HepG2 (cell line): ENCODE data around the gene NFE2L1. TPM values are rescaled to one million over a fixed set of nuclear protein-coding genes. Genes with fewer than 3 reads are reported as not detected.

Experiments used
- CENPT ChIP-seq: sonication (generic); formaldehyde crosslinking; IDR thresholded peaks from 2 replicates; pipeline ENCODE4 v1.8.0; 2022; ENCODE audit warnings: low read depth, mild to moderate bottlenecking, moderate library complexity, missing genetic modification reagents
- CTCF ChIP-seq: sonication (generic); formaldehyde crosslinking; IDR thresholded peaks from 2 replicates; pipeline ENCODE4 v1.5.0; 2020; ENCODE audit warnings: mild to moderate bottlenecking, missing genetic modification reagents, moderate library complexity
- GRHL1 ChIP-seq: sonication (generic); formaldehyde crosslinking; conservative IDR thresholded peaks from 2 replicates; pipeline ENCODE4 v1.8.0; 2022; ENCODE audit warnings: missing genetic modification reagents
- KDM2A ChIP-seq: sonication (generic); formaldehyde crosslinking; IDR thresholded peaks from 2 replicates; pipeline ENCODE4 v1.4.0; 2020; ENCODE audit warnings: low read depth, missing genetic modification reagents, borderline replicate concordance
- KDM5A ChIP-seq: fragments of 200-600 bp; sonication (generic); IDR thresholded peaks from 2 replicates; pipeline ENCODE4 v1.7.0; 2018; ENCODE audit warnings: antibody characterized with exemption, mild to moderate bottlenecking, low read length, borderline replicate concordance
- MXD4 ChIP-seq: IDR thresholded peaks from 2 replicates; pipeline ENCODE4 v1.6.1; 2016; ENCODE audit warnings: mild to moderate bottlenecking, missing biosample characterization, missing genetic modification reagents
- NFE2L2 ChIP-seq: fragments of 150-350 bp; IDR thresholded peaks from 2 replicates; pipeline ENCODE4 v1.6.1; 2014; ENCODE audit warnings: low read length
- PHF21A ChIP-seq: sonication (generic); formaldehyde crosslinking; IDR thresholded peaks from 2 replicates; pipeline ENCODE4 v1.5.0; 2020; ENCODE audit warnings: mild to moderate bottlenecking, missing genetic modification reagents
- RBAK ChIP-seq: sonication (generic); formaldehyde crosslinking; IDR thresholded peaks from 2 replicates; pipeline ENCODE4 v1.5.1; 2020; ENCODE audit warnings: mild to moderate bottlenecking, missing genetic modification reagents
- SOX5 ChIP-seq: IDR thresholded peaks from 2 replicates; pipeline ENCODE4 v1.6.1; 2016; ENCODE audit warnings: borderline replicate concordance
- SPEN ChIP-seq: sonication (generic); formaldehyde crosslinking; IDR thresholded peaks from 2 replicates; pipeline ENCODE4 v1.5.1; 2020; ENCODE audit warnings: low read depth, mild to moderate bottlenecking, missing genetic modification reagents
- TFAP4 ChIP-seq: sonication (generic); IDR thresholded peaks from 2 replicates; pipeline ENCODE4 v1.6.1; 2016; ENCODE audit warnings: low read depth, borderline replicate concordance
- TMF1 ChIP-seq: sonication (generic); formaldehyde crosslinking; IDR thresholded peaks from 2 replicates; pipeline ENCODE4 v1.8.1; 2022; ENCODE audit warnings: low read depth, missing genetic modification reagents
- TRAFD1 ChIP-seq: sonication (generic); formaldehyde crosslinking; IDR thresholded peaks from 2 replicates; pipeline ENCODE4 v1.5.1; 2020; ENCODE audit warnings: missing genetic modification reagents, mild to moderate bottlenecking, borderline replicate concordance
- TRIM22 ChIP-seq: fragments of 450-650 bp; IDR thresholded peaks from 2 replicates; pipeline ENCODE4 v1.6.1; 2017
- ZNF207 ChIP-seq: fragments of 450-650 bp; IDR thresholded peaks from 2 replicates; pipeline ENCODE4 v1.6.1; 2016; ENCODE audit warnings: antibody characterized with exemption, borderline replicate concordance
- polyA plus RNA-seq, 8 experiments: library from polyadenylated mRNA; depleted of rRNA in 3 of 8; stranded (reverse) in 7 of 8; unstranded in 1 of 8; fragments of >200 nt; fragmentation: Illumina TruSeq in 4 of 8; extraction: Trizol in 4 of 8; gene quantifications; 2 replicates each; pipeline versions ENCODE4 v1.2.1 to v1.2.3, GENCODE V29; 2011 to 2016; ENCODE audit warnings: low read depth in 4 of 8, missing spikeins in 1 of 8, mixed read lengths in 1 of 8; ENCODE audit not compliant: insufficient read depth in 1 of 8
- total RNA-seq, 5 experiments: library from RNA; depleted of rRNA; stranded (reverse); fragments of >200 nt; fragmentation: Illumina TruSeq; extraction: Trizol; gene quantifications; 2 replicates each; pipeline ENCODE4 v1.2.3, GENCODE V29; 2016; ENCODE audit warnings: low read depth in 1 of 5

The NFE2L1 gene
- total and polyA plus RNA-seq, 2 of the 13 experiments (the other 11 are each of a cell fraction or from before 2014, with no cell fraction given): 67.0 to 234 TPM

- TF ChIP-seq CTCF (CRISPR knock-in tag) (peak; percentile 98), ZNF207 (no peak), TRAFD1 (CRISPR knock-in tag) (0 out of 2 replicates have a peak, but pooled peaks have one; percentile 48), SPEN (CRISPR knock-in tag) (peak; percentile 67), SOX5 (CRISPR knock-in tag) (no peak), KDM2A (CRISPR knock-in tag) (peak; percentile 76; the same call in 1 of the 2 replicates), MXD4 (CRISPR knock-in tag) (peak; percentile 43; the same call in 1 of the 2 replicates), PHF21A (no peak; the same call in 1 of the 2 replicates), TFAP4 (no peak), CENPT (CRISPR knock-in tag) (no peak), TRIM22 (no peak), TMF1 (CRISPR knock-in tag) (no peak), KDM5A (no peak), RBAK (CRISPR knock-in tag) (no peak), NFE2L2 (no peak), GRHL1 (no peak)
These were observed 21.4 kb upstream of the NFE2L1 start (continued) for GRCh38 chr17:48026502-48027321.
